ENCODE measurements around the gene KRTAP10-3.

KRTAP10-3 gene

DNA sequence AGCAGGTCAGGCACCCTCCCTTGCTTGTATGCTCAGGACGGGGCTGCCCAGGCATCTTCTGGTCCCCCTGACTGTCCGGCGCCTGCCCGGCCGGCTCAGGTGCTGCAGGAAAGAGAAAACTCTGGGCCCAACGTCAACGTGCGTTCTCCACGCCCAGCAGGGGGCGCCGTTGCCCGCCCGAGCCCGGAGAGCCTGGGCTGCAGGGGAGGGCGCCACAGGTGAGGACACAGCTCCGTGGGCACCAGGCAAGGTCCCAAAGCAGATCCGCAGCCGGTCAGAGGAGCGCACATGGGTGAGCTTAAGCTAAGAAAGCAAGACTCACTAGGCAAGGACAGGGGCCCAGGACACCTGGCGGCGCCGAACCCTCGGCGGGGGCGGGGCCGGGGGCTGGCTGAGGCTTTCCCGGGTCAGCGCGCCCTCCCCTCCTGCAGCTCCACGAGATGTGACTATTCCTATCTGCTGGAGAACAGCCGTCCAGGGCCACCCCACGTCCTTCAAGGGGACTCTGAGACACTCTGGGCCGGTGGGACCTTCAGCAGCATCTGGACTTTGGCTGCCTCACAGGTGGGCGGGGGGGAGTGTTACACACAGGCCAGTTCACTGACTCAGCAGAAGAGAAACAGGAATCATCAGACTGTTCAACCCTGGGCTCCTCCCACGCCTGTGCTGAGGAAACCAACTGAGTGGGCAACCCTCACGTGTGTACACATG is 47.9 kb downstream of the KRTAP10-3 start (continued):
- TF ChIP-seq, protein P1, sequence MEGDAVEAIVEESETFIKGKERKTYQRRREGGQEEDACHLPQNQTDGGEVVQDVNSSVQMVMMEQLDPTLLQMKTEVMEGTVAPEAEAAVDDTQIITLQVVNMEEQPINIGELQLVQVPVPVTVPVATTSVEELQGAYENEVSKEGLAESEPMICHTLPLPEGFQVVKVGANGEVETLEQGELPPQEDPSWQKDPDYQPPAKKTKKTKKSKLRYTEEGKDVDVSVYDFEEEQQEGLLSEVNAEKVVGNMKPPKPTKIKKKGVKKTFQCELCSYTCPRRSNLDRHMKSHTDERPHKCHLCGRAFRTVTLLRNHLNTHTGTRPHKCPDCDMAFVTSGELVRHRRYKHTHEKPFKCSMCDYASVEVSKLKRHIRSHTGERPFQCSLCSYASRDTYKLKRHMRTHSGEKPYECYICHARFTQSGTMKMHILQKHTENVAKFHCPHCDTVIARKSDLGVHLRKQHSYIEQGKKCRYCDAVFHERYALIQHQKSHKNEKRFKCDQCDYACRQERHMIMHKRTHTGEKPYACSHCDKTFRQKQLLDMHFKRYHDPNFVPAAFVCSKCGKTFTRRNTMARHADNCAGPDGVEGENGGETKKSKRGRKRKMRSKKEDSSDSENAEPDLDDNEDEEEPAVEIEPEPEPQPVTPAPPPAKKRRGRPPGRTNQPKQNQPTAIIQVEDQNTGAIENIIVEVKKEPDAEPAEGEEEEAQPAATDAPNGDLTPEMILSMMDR (tag by site-specific recombination; IDR thresholded peaks at IDR 0.05), result peak; percentile 98
- TF ChIP-seq ZNF133 (tag by site-specific recombination; IDR thresholded peaks at IDR 0.05) (no peak), ZFHX2 (tag by site-specific recombination; conservative IDR thresholded peaks at IDR 0.05) (peak; percentile 90), KLF8 (tag by site-specific recombination; IDR thresholded peaks at IDR 0.05) (peak; percentile 45), ZEB2 (tag by site-specific recombination; IDR thresholded peaks at IDR 0.05) (peak; percentile 85), ZNF513 (tag by site-specific recombination; IDR thresholded peaks at IDR 0.05) (no peak; the same call in 1 of the 2 replicates), ZNF639 (tag by site-specific recombination; IDR thresholded peaks at IDR 0.05) (no peak), ZNF501 (tag by site-specific recombination; IDR thresholded peaks at IDR 0.05) (no peak), GLIS1 (tag by site-specific recombination; IDR thresholded peaks at IDR 0.05) (peak; percentile 86), ZIC2 (tag by site-specific recombination; IDR thresholded peaks at IDR 0.05) (peak; percentile 61), ZNF777 (tag by site-specific recombination; IDR thresholded peaks at IDR 0.05; ENCODE audit: borderline replicate concordance) (peak; percentile 61; the same call in 1 of the 2 replicates), BCL11A (tag by site-specific recombination; IDR thresholded peaks at IDR 0.05; ENCODE audit: low read depth) (no peak), ZNF514 (tag by site-specific recombination; IDR thresholded peaks at IDR 0.05) (no peak), PRDM1 (tag by site-specific recombination; IDR thresholded peaks at IDR 0.05) (no peak), HOXD13 (CRISPR knock-in tag; IDR thresholded peaks at IDR 0.05; ENCODE audit: borderline replicate concordance) (no peak), GFI1B (tag by site-specific recombination; IDR thresholded peaks at IDR 0.05) (no peak), ZNF561 (tag by site-specific recombination; IDR thresholded peaks at IDR 0.05; ENCODE audit: borderline replicate concordance) (peak; percentile 90; the same call in 1 of the 2 replicates), ZNF600 (tag by site-specific recombination; IDR thresholded peaks at IDR 0.05) (0 out of 2 replicates have a peak, but pooled peaks have one; percentile 18), EGR2 (tag by site-specific recombination; IDR thresholded peaks at IDR 0.05; ENCODE audit: low read depth) (peak; percentile 90), ZNF621 (tag by site-specific recombination; IDR thresholded peaks at IDR 0.05) (no peak), SP7 (tag by site-specific recombination; IDR thresholded peaks at IDR 0.05) (peak; percentile 54; the same call in 1 of the 2 replicates), ZNF2 (tag by site-specific recombination; IDR thresholded peaks at IDR 0.05) (peak; percentile 81), ZBTB8A (tag by site-specific recombination; IDR thresholded peaks at IDR 0.05) (peak; percentile 64), ZNF146 (tag by site-specific recombination; IDR thresholded peaks at IDR 0.05) (no peak), ZNF629 (tag by site-specific recombination; IDR thresholded peaks at IDR 0.05) (0 out of 2 replicates have a peak, but pooled peaks have one; percentile 29)
- TF ChIP-seq, protein P2, sequence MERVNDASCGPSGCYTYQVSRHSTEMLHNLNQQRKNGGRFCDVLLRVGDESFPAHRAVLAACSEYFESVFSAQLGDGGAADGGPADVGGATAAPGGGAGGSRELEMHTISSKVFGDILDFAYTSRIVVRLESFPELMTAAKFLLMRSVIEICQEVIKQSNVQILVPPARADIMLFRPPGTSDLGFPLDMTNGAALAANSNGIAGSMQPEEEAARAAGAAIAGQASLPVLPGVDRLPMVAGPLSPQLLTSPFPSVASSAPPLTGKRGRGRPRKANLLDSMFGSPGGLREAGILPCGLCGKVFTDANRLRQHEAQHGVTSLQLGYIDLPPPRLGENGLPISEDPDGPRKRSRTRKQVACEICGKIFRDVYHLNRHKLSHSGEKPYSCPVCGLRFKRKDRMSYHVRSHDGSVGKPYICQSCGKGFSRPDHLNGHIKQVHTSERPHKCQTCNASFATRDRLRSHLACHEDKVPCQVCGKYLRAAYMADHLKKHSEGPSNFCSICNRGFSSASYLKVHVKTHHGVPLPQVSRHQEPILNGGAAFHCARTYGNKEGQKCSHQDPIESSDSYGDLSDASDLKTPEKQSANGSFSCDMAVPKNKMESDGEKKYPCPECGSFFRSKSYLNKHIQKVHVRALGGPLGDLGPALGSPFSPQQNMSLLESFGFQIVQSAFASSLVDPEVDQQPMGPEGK (tag by site-specific recombination; IDR thresholded peaks at IDR 0.05), result peak; percentile 87
- TF ChIP-seq, protein P3, sequence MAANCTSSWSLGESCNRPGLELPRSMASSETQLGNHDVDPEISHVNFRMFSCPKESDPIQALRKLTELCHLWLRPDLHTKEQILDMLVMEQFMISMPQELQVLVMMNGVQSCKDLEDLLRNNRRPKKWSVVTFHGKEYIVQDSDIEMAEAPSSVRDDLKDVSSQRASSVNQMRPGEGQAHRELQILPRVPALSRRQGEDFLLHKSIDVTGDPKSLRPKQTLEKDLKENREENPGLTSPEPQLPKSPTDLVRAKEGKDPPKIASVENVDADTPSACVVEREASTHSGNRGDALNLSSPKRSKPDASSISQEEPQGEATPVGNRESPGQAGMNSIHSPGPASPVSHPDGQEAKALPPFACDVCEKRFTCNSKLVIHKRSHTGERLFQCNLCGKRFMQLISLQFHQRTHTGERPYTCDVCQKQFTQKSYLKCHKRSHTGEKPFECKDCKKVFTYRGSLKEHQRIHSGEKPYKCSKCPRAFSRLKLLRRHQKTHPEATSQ (tag by site-specific recombination; IDR thresholded peaks at IDR 0.05), result no peak
- TF ChIP-seq, protein P4, sequence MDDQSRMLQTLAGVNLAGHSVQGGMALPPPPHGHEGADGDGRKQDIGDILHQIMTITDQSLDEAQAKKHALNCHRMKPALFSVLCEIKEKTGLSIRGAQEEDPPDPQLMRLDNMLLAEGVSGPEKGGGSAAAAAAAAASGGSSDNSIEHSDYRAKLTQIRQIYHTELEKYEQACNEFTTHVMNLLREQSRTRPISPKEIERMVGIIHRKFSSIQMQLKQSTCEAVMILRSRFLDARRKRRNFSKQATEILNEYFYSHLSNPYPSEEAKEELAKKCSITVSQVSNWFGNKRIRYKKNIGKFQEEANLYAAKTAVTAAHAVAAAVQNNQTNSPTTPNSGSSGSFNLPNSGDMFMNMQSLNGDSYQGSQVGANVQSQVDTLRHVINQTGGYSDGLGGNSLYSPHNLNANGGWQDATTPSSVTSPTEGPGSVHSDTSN (CRISPR knock-in tag; IDR thresholded peaks at IDR 0.05), result 0 out of 2 replicates have a peak, but pooled peaks have one; percentile 35
- TF ChIP-seq, protein P5, sequence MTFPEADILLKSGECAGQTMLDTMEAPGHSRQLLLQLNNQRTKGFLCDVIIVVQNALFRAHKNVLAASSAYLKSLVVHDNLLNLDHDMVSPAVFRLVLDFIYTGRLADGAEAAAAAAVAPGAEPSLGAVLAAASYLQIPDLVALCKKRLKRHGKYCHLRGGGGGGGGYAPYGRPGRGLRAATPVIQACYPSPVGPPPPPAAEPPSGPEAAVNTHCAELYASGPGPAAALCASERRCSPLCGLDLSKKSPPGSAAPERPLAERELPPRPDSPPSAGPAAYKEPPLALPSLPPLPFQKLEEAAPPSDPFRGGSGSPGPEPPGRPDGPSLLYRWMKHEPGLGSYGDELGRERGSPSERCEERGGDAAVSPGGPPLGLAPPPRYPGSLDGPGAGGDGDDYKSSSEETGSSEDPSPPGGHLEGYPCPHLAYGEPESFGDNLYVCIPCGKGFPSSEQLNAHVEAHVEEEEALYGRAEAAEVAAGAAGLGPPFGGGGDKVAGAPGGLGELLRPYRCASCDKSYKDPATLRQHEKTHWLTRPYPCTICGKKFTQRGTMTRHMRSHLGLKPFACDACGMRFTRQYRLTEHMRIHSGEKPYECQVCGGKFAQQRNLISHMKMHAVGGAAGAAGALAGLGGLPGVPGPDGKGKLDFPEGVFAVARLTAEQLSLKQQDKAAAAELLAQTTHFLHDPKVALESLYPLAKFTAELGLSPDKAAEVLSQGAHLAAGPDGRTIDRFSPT (tag by site-specific recombination; IDR thresholded peaks at IDR 0.05), result no peak
